Measurements from ENCODE around the gene B4GALT5.

Gene B4GALT5

GRCh38 chr20:49603209-49603627 lies 110.5 kb downstream of the B4GALT5 start:
- Histone ChIP-seq H3K27ac (ENCODE audit: low read length) (no peak overlapping the region), H3K9me3 (ENCODE audit: control insufficient read depth, low read depth, low read length) (no peaks in the 10 kb centered on the region), H3K4me3 (ENCODE audit: low read length) (no peak overlapping the region), H3K4me1 (ENCODE audit: control insufficient read depth, low read depth, low read length) (no peaks in the 10 kb centered on the region), H3K9ac (ENCODE audit: low read length) (no peak overlapping the region), H3K36me3 (ENCODE audit: control insufficient read depth, low read depth, low read length) (no peaks in the 10 kb centered on the region), H3K27me3 (ENCODE audit: control insufficient read depth, insufficient read depth, low read length) (no peaks in the 10 kb centered on the region)

GRCh38 chr20:49602345-49603208 lies 111.1 kb downstream of the B4GALT5 start:
- Histone ChIP-seq H3K27me3 (ENCODE audit: control insufficient read depth, insufficient read depth, low read length) (no peaks in the 10 kb centered on the region), H3K9ac (ENCODE audit: low read length) (no peak overlapping the region), H3K9me3 (ENCODE audit: control insufficient read depth, low read depth, low read length) (no peaks in the 10 kb centered on the region), H3K4me3 (ENCODE audit: low read length) (no peak overlapping the region), H3K36me3 (ENCODE audit: control insufficient read depth, low read depth, low read length) (no peaks in the 10 kb centered on the region), H3K27ac (ENCODE audit: low read length) (no peak overlapping the region), H3K4me1 (ENCODE audit: control insufficient read depth, low read depth, low read length) (no peaks in the 10 kb centered on the region)

- no peak overlapping the region for H3K27ac ChIP-seq (ENCODE audit: low read length)
- no peak overlapping the region for H3K9ac ChIP-seq (ENCODE audit: low read length)
- no peaks in the 10 kb centered on the region for H3K9me3 ChIP-seq (ENCODE audit: control insufficient read depth, low read depth, low read length)
Measured at GRCh38 chr20:49601153-49601924, 112.3 kb downstream of the B4GALT5 start.

GRCh38 chr20:49599746-49600113 lies 113.9 kb downstream of the B4GALT5 start:
- no peaks in the 10 kb centered on the region for H3K4me1 ChIP-seq (ENCODE audit: control insufficient read depth, low read depth, low read length)
- no peaks in the 10 kb centered on the region for H3K36me3 ChIP-seq (ENCODE audit: control insufficient read depth, low read depth, low read length)

More at GRCh38 chr20:49601153-49601924, 112.3 kb downstream of the B4GALT5 start:
- H3K27me3 ChIP-seq (ENCODE audit: control insufficient read depth, insufficient read depth, low read length): no peaks in the 10 kb centered on the region
- H3K4me3 ChIP-seq (ENCODE audit: low read length): no peak overlapping the region
- H3K36me3 ChIP-seq (ENCODE audit: control insufficient read depth, low read depth, low read length): no peaks in the 10 kb centered on the region
- H3K4me1 ChIP-seq (ENCODE audit: control insufficient read depth, low read depth, low read length): no peaks in the 10 kb centered on the region

GRCh38 chr20:49597825-49598395 lies 115.8 kb downstream of the B4GALT5 start:
- no peaks in the 10 kb centered on the region for H3K27me3 ChIP-seq (ENCODE audit: control insufficient read depth, insufficient read depth, low read length)
- no peaks in the 10 kb centered on the region for H3K9me3 ChIP-seq (ENCODE audit: control insufficient read depth, low read depth, low read length)
- H3K9ac ChIP-seq (ENCODE audit: low read length): no peak overlapping the region
- no peaks in the 10 kb centered on the region for H3K36me3 ChIP-seq (ENCODE audit: control insufficient read depth, low read depth, low read length)
- no peak overlapping the region for H3K27ac ChIP-seq (ENCODE audit: low read length)
- H3K4me1 ChIP-seq (ENCODE audit: control insufficient read depth, low read depth, low read length): no peaks in the 10 kb centered on the region
- H3K4me3 ChIP-seq (ENCODE audit: low read length): no peak overlapping the region

More at GRCh38 chr20:49599746-49600113, 113.9 kb downstream of the B4GALT5 start:
- H3K27me3 ChIP-seq (ENCODE audit: control insufficient read depth, insufficient read depth, low read length): no peaks in the 10 kb centered on the region
- H3K4me3 ChIP-seq (ENCODE audit: low read length): no peak overlapping the region
- H3K9me3 ChIP-seq (ENCODE audit: control insufficient read depth, low read depth, low read length): no peaks in the 10 kb centered on the region
- no peak overlapping the region for H3K27ac ChIP-seq (ENCODE audit: low read length)
- no peak overlapping the region for H3K9ac ChIP-seq (ENCODE audit: low read length)

GRCh38 chr20:49595811-49596561 lies 117.7 kb downstream of the B4GALT5 start:
- Histone ChIP-seq H3K36me3 (ENCODE audit: control insufficient read depth, low read depth, low read length) (no peaks in the 10 kb centered on the region), H3K27ac (ENCODE audit: low read length) (no peak overlapping the region), H3K9me3 (ENCODE audit: control insufficient read depth, low read depth, low read length) (no peaks in the 10 kb centered on the region), H3K9ac (ENCODE audit: low read length) (no peak overlapping the region), H3K4me3 (ENCODE audit: low read length) (no peak overlapping the region), H3K27me3 (ENCODE audit: control insufficient read depth, insufficient read depth, low read length) (no peaks in the 10 kb centered on the region), H3K4me1 (ENCODE audit: control insufficient read depth, low read depth, low read length) (no peaks in the 10 kb centered on the region)

GRCh38 chr20:49595346-49595745 lies 118.3 kb downstream of the B4GALT5 start:
- Histone ChIP-seq H3K27ac (ENCODE audit: low read length) (no peak overlapping the region), H3K27me3 (ENCODE audit: control insufficient read depth, insufficient read depth, low read length) (no peaks in the 10 kb centered on the region), H3K4me3 (ENCODE audit: low read length) (no peak overlapping the region), H3K36me3 (ENCODE audit: control insufficient read depth, low read depth, low read length) (no peaks in the 10 kb centered on the region), H3K4me1 (ENCODE audit: control insufficient read depth, low read depth, low read length) (no peaks in the 10 kb centered on the region), H3K9me3 (ENCODE audit: control insufficient read depth, low read depth, low read length) (no peaks in the 10 kb centered on the region), H3K9ac (ENCODE audit: low read length) (no peak overlapping the region)

GRCh38 chr20:49594931-49595315 lies 118.8 kb downstream of the B4GALT5 start:
- no peaks in the 10 kb centered on the region for H3K36me3 ChIP-seq (ENCODE audit: control insufficient read depth, low read depth, low read length)
- no peak overlapping the region for H3K27ac ChIP-seq (ENCODE audit: low read length)
- no peak overlapping the region for H3K9ac ChIP-seq (ENCODE audit: low read length)
- no peaks in the 10 kb centered on the region for H3K4me1 ChIP-seq (ENCODE audit: control insufficient read depth, low read depth, low read length)
- no peak overlapping the region for H3K4me3 ChIP-seq (ENCODE audit: low read length)
- no peaks in the 10 kb centered on the region for H3K27me3 ChIP-seq (ENCODE audit: control insufficient read depth, insufficient read depth, low read length)
- no peaks in the 10 kb centered on the region for H3K9me3 ChIP-seq (ENCODE audit: control insufficient read depth, low read depth, low read length)

- Histone ChIP-seq H3K27ac (ENCODE audit: low read length) (no peak overlapping the region), H3K9ac (ENCODE audit: low read length) (no peak overlapping the region), H3K4me3 (ENCODE audit: low read length) (no peak overlapping the region), H3K4me1 (ENCODE audit: control insufficient read depth, low read depth, low read length) (no peaks in the 10 kb centered on the region), H3K27me3 (ENCODE audit: control insufficient read depth, insufficient read depth, low read length) (no peaks in the 10 kb centered on the region), H3K9me3 (ENCODE audit: control insufficient read depth, low read depth, low read length) (no peaks in the 10 kb centered on the region), H3K36me3 (ENCODE audit: control insufficient read depth, low read depth, low read length) (no peaks in the 10 kb centered on the region)
Measured at GRCh38 chr20:49594143-49594930, 119.3 kb downstream of the B4GALT5 start.

- no peaks in the 10 kb centered on the region for H3K36me3 ChIP-seq (ENCODE audit: control insufficient read depth, low read depth, low read length)
- H3K27me3 ChIP-seq (ENCODE audit: control insufficient read depth, insufficient read depth, low read length): no peaks in the 10 kb centered on the region
- no peak overlapping the region for H3K4me3 ChIP-seq (ENCODE audit: low read length)
- no peaks in the 10 kb centered on the region for H3K4me1 ChIP-seq (ENCODE audit: control insufficient read depth, low read depth, low read length)
- no peak overlapping the region for H3K9ac ChIP-seq (ENCODE audit: low read length)
- no peaks in the 10 kb centered on the region for H3K9me3 ChIP-seq (ENCODE audit: control insufficient read depth, low read depth, low read length)
- no peak overlapping the region for H3K27ac ChIP-seq (ENCODE audit: low read length)
Measured at GRCh38 chr20:49593466-49594142, 120.1 kb downstream of the B4GALT5 start.

Measured in iPS-18a (cell line).